Activated T-helper 1 cell treated with anti-CD3 and anti-CD28 coated beads, Interleukin-12 subunit alpha, Interleukin-12 subunit beta, Interleukin-2, Interleukin-4 antibody, amounts not matched to agents 30 ng/mL and 10 ng/mL and 1 ng/mL, durations not matched to agents 14 hours and 24 hours and 36 hours (primary cell): Measurements from ENCODE around the gene TXNL1. TPM values are rescaled to one million over a fixed set of nuclear protein-coding genes. Genes with fewer than 3 reads are reported as not detected.
A peak's percentile ranks its signal among the peaks of the same experiment; 100 is the strongest.
"Not testable (repeated sequence)": the region's sequence is repeated elsewhere in the genome, so short reads cannot be mapped to it uniquely, and the experiment has no call there.

Experiments used
- DNase-seq: peaks from one replicate; pipeline ENCODE4 v3.0.0; 2021; ENCODE audit warnings: low spot score
- H3K27ac Mint-ChIP-seq: one replicate; pipeline ENCODE4 v1.8.0; 2021; ENCODE audit warnings: mild to moderate bottlenecking, mixed read lengths
- H3K27me3 Mint-ChIP-seq: one replicate; pipeline ENCODE4 v1.8.0; 2022; ENCODE audit warnings: mild to moderate bottlenecking, moderate library complexity, mixed read lengths; ENCODE audit not compliant: insufficient read depth
- H3K36me3 Mint-ChIP-seq: one replicate; pipeline ENCODE4 v1.8.0; 2021; ENCODE audit warnings: low read depth, mixed read lengths
- H3K4me1 Mint-ChIP-seq: one replicate; pipeline ENCODE4 v1.8.0; 2021; ENCODE audit warnings: low read depth, mixed read lengths
- H3K4me3 Mint-ChIP-seq: one replicate; pipeline ENCODE4 v1.8.0; 2021; ENCODE audit warnings: mild to moderate bottlenecking, moderate library complexity, mixed read lengths
- H3K9me3 Mint-ChIP-seq: one replicate; pipeline ENCODE4 v1.8.0; 2021; ENCODE audit warnings: mixed read lengths
- intact Hi-C: fragments of 100-400 bp; cut with micrococcal nuclease; formaldehyde crosslinking; loops from one replicate; pipeline ENCODE4 v1.15.1; 2024
- total RNA-seq: library from RNA; stranded (reverse); gene quantifications from 2 replicates; pipeline ENCODE4 v1.2.3, GENCODE V29; 2022

The TXNL1 gene
- total RNA-seq, 1 donor from 2014 or later, result 94.2 TPM

- not testable (repeated sequence) for DNase-seq, H3K4me3 Mint-ChIP-seq, H3K9me3 Mint-ChIP-seq, H3K27ac Mint-ChIP-seq, H3K27me3 Mint-ChIP-seq, H3K36me3 Mint-ChIP-seq
- intact Hi-C loops, result loop anchor here (5.0 kb wide), 1 partner anchor 978 kb away; no protein-coding TSS in a partner anchor
- peaks cover 53% of the 10 kb centered on the region for H3K4me1 Mint-ChIP-seq
Measured at GRCh38 chr18:56654280-56654679, 15.9 kb upstream of the TXNL1 start.

DNA sequence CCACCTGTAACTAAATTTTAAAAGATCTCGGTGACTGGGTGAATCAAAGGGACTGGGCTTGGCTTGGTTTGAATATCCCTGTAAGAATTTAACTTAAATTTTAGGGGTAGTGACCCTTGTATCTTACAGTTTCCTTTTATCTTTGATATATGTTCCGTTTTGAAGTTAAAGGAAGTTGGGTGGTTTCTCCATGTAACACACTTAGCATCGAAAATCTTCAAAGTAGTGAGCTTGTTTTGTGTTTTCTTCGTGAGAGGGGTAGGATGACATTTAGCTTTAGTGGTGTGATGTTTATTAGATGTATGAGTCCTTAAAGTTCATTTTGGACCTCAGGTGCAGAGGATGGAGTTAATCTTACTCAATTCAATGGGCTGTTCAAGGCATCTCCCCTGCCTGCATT, 14.4 kb upstream of the TXNL1 start:
- Mint-ChIP-seq H3K4me1 (peaks cover 60% of the 10 kb centered on the region), H3K36me3 (peaks cover 8% of the 10 kb centered on the region), H3K27ac (peak overlapping the region; percentile 62), H3K9me3 (peaks cover 4% of the 10 kb centered on the region), H3K4me3 (peak overlapping the region; percentile 64), H3K27me3 (no peaks in the 10 kb centered on the region)
- DNase-seq, result no peak
- intact Hi-C loops, result loop anchor here (5.0 kb wide), 1 partner anchor 979 kb away; no protein-coding TSS in a partner anchor

GRCh38 chr18:56651771-56652092, 13.3 kb upstream of the TXNL1 start:
- DNase-seq, result no peak
- Mint-ChIP-seq H3K36me3 (peaks cover 11% of the 10 kb centered on the region), H3K9me3 (peaks cover 4% of the 10 kb centered on the region), H3K27me3 (no peaks in the 10 kb centered on the region), H3K4me3 (peak overlapping the region; percentile 89), H3K4me1 (peaks cover 70% of the 10 kb centered on the region), H3K27ac (peak overlapping the region; percentile 94)
- intact Hi-C loops, result loop anchor here (1.0 to 5.0 kb wide), 7 partner anchors 13 to 981 kb away; partner anchors contain the start of genes FECH and TXNL1

DNA sequence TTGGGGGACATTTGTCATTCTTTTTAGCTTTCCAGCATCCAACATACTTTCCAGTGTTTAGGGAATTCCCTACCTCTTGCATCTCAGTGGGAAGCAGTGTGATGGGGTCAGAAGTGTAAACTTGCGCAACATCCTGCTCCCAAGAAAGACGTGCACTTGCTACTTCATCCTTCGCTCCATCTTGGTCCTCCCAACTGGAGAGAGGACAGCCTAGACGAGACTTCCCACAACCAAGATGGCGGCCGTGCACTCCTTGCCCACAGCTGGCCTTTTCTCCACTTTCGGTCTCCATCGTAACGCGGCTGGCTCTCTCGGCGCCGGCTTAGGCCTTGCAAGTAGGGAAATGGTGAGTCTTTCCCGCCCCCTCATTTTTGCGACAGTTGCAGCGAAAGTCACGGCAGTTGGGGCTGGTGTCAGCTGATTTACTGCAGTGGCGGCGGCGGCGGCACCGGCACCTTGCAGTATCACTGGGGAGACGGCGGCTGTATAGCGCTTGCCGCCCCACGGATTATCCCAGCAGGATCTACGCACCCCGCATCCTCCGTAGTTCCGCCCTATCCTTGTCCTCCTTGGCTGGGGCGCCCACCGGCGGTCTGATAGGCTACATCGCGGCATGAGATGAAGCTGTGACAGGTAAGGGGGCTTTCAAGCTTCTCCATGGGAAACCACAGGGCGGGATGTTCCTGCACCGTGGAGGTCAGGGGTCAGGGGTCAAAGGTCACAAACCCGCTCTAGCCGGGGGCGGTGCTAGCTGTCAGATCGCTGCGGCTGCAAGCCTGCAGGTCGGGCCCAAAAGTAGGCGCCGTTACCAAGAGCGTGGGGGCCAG, 12.8 kb upstream of the TXNL1 start, which contains the start of gene WDR7:
Gene WDR7, plus strand, starts transcription at position 416 of the 827 bp plus-strand sequence. CDS start 21,157 bp downstream, outside the sequence.
- H3K27me3 Mint-ChIP-seq, result no peaks in the 10 kb centered on the region
- peak; percentile 94 for DNase-seq

GRCh38 chr18:56649996-56650395, 11.6 kb upstream of the TXNL1 start:
- peak overlapping the region; percentile 94 for H3K27ac Mint-ChIP-seq
- H3K27me3 Mint-ChIP-seq, result no peaks in the 10 kb centered on the region
- intact Hi-C loops, result loop anchor here (2.0 to 5.0 kb wide), 4 partner anchors 21 to 982 kb away; no protein-coding TSS in a partner anchor
- peaks cover 68% of the 10 kb centered on the region for H3K4me1 Mint-ChIP-seq
- peaks cover 4% of the 10 kb centered on the region for H3K9me3 Mint-ChIP-seq
- DNase-seq, result no peak
- peaks cover 11% of the 10 kb centered on the region for H3K36me3 Mint-ChIP-seq
- peak overlapping the region; percentile 89 for H3K4me3 Mint-ChIP-seq

More for the DNA sequence above, 12.8 kb upstream of the TXNL1 start, which contains the start of gene WDR7:
- Mint-ChIP-seq H3K36me3 (peaks cover 11% of the 10 kb centered on the region), H3K9me3 (peaks cover 4% of the 10 kb centered on the region), H3K27ac (peak within 1 kb of the TSS; percentile 94), H3K4me3 (peak within 1 kb of the TSS; percentile 89), H3K4me1 (peaks cover 72% of the 10 kb centered on the region)
- intact Hi-C loops, result loop anchor here (1.0 to 5.0 kb wide), 7 partner anchors 13 to 981 kb away; partner anchors contain the start of genes FECH and TXNL1

DNA sequence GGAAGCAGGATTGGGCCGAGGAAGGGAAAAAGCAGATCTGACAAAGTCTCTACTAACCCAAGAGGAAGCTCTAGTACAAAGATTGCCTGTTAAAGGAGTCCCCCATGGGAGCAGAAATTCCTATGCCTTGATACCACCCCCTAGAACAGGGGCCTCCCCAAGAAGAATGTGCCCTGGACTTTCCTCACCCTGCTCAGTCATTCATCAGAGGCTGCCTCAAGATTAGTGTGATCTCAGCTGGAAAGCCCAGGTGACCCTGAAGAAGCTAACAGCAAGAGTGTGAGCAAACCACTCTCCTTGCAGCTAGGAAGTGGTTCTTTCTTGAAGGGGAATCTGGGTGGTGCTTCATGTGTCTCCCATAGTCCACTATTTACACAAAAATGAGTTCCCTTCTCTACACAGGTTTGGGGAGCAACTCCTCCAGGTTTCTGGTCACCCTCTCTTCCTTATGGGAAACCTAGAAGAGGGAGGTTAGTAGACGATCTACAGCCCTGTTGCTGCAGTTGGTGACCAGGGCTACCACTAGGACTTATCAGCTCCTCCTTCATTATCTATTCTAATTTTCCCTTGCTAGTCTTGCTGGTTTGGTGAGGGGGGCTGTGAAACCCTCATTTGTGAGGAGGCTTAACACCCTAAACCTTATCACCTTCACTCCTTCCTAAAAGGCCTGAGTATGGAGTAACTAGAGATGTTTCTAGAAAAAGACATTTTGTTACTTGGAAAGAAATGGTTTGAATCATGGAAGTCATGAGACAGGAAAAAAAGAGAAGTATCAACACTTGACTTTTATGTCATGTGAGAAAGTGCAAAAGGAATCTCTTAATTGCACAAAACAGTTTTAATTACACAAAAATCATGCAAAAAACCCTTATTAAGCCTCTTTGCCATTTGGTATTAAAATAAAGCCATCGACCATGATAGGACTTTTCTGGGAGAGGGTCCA, 9.8 kb upstream of the TXNL1 start:
- Mint-ChIP-seq H3K36me3 (peaks cover 6% of the 10 kb centered on the region), H3K27me3 (no peaks in the 10 kb centered on the region), H3K4me3 (no peak overlapping the region), H3K27ac (peak overlapping the region; percentile 20), H3K4me1 (peaks cover 54% of the 10 kb centered on the region), H3K9me3 (peaks cover 4% of the 10 kb centered on the region)
- no peak for DNase-seq
- intact Hi-C loops, result no loop called here

- peaks cover 4% of the 10 kb centered on the region for H3K9me3 Mint-ChIP-seq
- H3K4me3 Mint-ChIP-seq, result no peak overlapping the region
- H3K36me3 Mint-ChIP-seq, result peaks cover 6% of the 10 kb centered on the region
- no peak for DNase-seq
- H3K27me3 Mint-ChIP-seq, result no peaks in the 10 kb centered on the region
- H3K4me1 Mint-ChIP-seq, result peaks cover 44% of the 10 kb centered on the region
- intact Hi-C loops, result no loop called here
- peak overlapping the region; percentile 62 for H3K27ac Mint-ChIP-seq
Measured at GRCh38 chr18:56647071-56647470, 8.7 kb upstream of the TXNL1 start.

DNA sequence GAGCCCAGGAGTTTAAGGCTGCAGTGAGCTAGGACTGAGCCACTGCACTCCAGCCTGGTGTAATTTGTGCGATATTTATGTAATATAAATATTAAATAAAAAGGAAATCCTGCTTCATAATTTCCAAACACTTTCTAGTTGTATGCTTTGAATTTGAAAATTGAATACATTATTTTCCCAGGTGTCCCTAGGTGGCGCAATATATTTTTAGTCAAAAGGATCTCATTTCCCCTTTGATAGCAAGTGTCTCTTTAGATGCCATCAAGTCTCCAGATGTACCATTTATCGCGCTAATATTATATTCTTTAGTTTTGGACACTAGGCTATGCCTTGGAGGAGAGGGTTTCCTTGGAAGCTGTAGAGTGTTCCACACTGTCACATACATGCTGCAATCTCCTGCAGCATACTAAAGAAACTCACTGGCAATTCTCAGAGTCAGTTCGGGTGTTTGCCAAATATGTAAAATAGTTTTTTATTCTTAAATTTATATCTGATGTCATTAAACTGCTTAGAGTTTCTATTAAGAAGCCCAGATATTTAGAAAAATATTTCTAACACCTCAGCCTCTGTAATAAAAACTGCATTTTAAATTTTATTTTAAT, 7.1 kb upstream of the TXNL1 start:
- intact Hi-C loops, result loop anchor here (1.0 kb wide), 1 partner anchor 64 kb away; no protein-coding TSS in a partner anchor

GRCh38 chr18:56643381-56643780, 5.0 kb upstream of the TXNL1 start:
- Mint-ChIP-seq H3K36me3 (peaks cover 8% of the 10 kb centered on the region), H3K9me3 (no peaks in the 10 kb centered on the region), H3K27ac (no peak overlapping the region), H3K4me3 (no peak overlapping the region), H3K4me1 (peaks cover 30% of the 10 kb centered on the region), H3K27me3 (no peaks in the 10 kb centered on the region)
- no peak for DNase-seq
- intact Hi-C loops, result no loop called here

More for the DNA sequence above, 7.1 kb upstream of the TXNL1 start:
- Mint-ChIP-seq H3K4me3 (no peak overlapping the region), H3K9me3 (no peaks in the 10 kb centered on the region), H3K27me3 (no peaks in the 10 kb centered on the region), H3K27ac (no peak overlapping the region), H3K4me1 (peaks cover 33% of the 10 kb centered on the region), H3K36me3 (peaks cover 2% of the 10 kb centered on the region)
- DNase-seq, result no peak

DNA sequence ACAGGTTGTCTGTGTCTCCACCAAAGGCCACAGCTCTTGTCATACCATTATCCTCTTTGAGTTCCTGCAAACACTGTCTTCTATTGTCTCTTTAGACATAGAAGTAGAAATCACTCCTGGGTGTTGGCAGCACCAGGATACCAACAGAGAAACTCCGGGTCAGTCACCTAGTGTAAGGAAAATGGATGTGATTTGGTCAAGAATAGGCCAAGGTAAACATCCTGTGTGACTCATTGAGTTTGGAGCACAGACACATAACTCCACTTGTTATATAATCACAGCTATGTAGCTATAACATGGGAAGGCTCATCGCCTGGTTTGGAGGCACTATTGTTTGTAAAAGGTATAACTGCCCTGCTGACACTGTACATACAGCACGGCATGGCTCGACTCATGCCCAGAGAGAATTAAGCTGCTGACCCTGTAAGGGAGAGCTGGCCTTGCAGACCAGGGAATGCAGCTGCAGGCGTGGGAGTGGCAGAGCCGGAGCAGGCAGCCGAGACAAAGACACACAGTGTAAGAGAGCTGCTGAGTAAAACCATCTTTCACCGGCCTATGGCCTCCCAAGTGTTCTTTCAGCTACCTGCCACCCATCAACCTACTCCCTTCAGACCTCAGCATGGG, 3.4 kb upstream of the TXNL1 start:
- intact Hi-C loops, result no loop called here
- DNase-seq, result no peak
- H3K36me3 Mint-ChIP-seq, result peaks cover 6% of the 10 kb centered on the region
- peaks cover 29% of the 10 kb centered on the region for H3K4me1 Mint-ChIP-seq
- H3K4me3 Mint-ChIP-seq, result no peak overlapping the region
- H3K27me3 Mint-ChIP-seq, result no peaks in the 10 kb centered on the region
- H3K27ac Mint-ChIP-seq, result no peak overlapping the region
- H3K9me3 Mint-ChIP-seq, result no peaks in the 10 kb centered on the region

DNA sequence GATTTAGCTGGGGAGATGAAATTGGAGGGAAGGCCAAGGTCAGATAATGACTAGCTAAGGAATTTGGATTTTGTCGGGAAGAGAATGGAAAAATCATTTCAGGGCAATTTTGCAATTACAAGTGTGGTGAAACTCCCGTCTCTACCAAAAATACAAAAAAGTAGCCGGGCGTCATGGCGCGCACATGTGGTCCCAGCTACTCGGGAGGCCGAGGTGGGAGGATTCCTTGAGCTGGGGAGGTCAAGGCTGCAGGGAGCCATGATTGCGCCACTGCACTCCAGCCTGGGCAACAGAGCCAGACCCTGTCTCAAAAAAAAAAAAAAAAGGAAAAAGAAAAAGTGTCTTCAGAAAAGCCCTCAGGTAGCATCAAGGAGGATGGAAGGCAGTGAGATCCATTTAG, 1.2 kb upstream of the TXNL1 start:
- H3K9me3 Mint-ChIP-seq, result no peaks in the 10 kb centered on the region
- peaks cover 15% of the 10 kb centered on the region for H3K36me3 Mint-ChIP-seq
- H3K4me3 Mint-ChIP-seq, result peak overlapping the region; percentile 99
- intact Hi-C loops, result loop anchor here (2.0 to 5.0 kb wide), 4 partner anchors 363 to 1403 kb away; partner anchors contain the start of genes NARS1, NEDD4L and TCF4
- peaks cover 49% of the 10 kb centered on the region for H3K4me1 Mint-ChIP-seq
- no peak for DNase-seq
- H3K27me3 Mint-ChIP-seq, result no peaks in the 10 kb centered on the region
- H3K27ac Mint-ChIP-seq, result peak overlapping the region; percentile 97

GRCh38 chr18:56639104-56639381, 651 bp upstream of the TXNL1 start:
- Mint-ChIP-seq H3K36me3 (peaks cover 17% of the 10 kb centered on the region), H3K4me3 (peak overlapping the region; percentile 99), H3K4me1 (peaks cover 54% of the 10 kb centered on the region), H3K9me3 (no peaks in the 10 kb centered on the region), H3K27me3 (no peaks in the 10 kb centered on the region), H3K27ac (peak overlapping the region; percentile 97)
- intact Hi-C loops, result loop anchor here (2.0 to 5.0 kb wide), 4 partner anchors 363 to 1403 kb away; partner anchors contain the start of genes NARS1, NEDD4L and TCF4
- DNase-seq, result no peak
